ENCODE measurements around the gene NODAL.

NODAL gene

GRCh38 chr10:70479165-70479581, 37.7 kb upstream of the NODAL start (continued):
- TF ChIP-seq PRDM6 (tag by site-specific recombination; IDR thresholded peaks at IDR 0.05), result no peak
- TF ChIP-seq ZBTB48 (tag by site-specific recombination; IDR thresholded peaks at IDR 0.05), result peak; percentile 81
- no peak for TF ChIP-seq SCRT1 (tag by site-specific recombination; IDR thresholded peaks at IDR 0.05; ENCODE audit: borderline replicate concordance)
- TF ChIP-seq HOXA7 (CRISPR knock-in tag; IDR thresholded peaks at IDR 0.05; ENCODE audit: borderline replicate concordance), result no peak
- peak; percentile 67; the same call in 1 of the 2 replicates for TF ChIP-seq ZNF133 (tag by site-specific recombination; IDR thresholded peaks at IDR 0.05)
- TF ChIP-seq ZBTB17 (tag by site-specific recombination; IDR thresholded peaks at IDR 0.05), result no peak
- no peak for TF ChIP-seq ZNF26 (tag by site-specific recombination; IDR thresholded peaks at IDR 0.05)
- no peak for TF ChIP-seq ATF2 (tag by site-specific recombination; IDR thresholded peaks at IDR 0.05; ENCODE audit: low read depth)
- TF ChIP-seq ZNF214 (tag by site-specific recombination; IDR thresholded peaks at IDR 0.05; ENCODE audit: borderline replicate concordance), result no peak
- TF ChIP-seq, protein P1, sequence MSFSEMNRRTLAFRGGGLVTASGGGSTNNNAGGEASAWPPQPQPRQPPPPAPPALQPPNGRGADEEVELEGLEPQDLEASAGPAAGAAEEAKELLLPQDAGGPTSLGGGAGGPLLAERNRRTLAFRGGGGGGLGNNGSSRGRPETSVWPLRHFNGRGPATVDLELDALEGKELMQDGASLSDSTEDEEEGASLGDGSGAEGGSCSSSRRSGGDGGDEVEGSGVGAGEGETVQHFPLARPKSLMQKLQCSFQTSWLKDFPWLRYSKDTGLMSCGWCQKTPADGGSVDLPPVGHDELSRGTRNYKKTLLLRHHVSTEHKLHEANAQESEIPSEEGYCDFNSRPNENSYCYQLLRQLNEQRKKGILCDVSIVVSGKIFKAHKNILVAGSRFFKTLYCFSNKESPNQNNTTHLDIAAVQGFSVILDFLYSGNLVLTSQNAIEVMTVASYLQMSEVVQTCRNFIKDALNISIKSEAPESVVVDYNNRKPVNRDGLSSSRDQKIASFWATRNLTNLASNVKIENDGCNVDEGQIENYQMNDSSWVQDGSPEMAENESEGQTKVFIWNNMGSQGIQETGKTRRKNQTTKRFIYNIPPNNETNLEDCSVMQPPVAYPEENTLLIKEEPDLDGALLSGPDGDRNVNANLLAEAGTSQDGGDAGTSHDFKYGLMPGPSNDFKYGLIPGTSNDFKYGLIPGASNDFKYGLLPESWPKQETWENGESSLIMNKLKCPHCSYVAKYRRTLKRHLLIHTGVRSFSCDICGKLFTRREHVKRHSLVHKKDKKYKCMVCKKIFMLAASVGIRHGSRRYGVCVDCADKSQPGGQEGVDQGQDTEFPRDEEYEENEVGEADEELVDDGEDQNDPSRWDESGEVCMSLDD (tag by site-specific recombination; IDR thresholded peaks at IDR 0.05), result 0 out of 2 replicates have a peak, but pooled peaks have one; percentile 32
- no peak for TF ChIP-seq ZNF350 (tag by site-specific recombination; IDR thresholded peaks at IDR 0.05)
- no peak for TF ChIP-seq PRDM1 (tag by site-specific recombination; IDR thresholded peaks at IDR 0.05)
- TF ChIP-seq ZNF747 (tag by site-specific recombination; IDR thresholded peaks at IDR 0.05), result no peak
- TF ChIP-seq ZBTB7A (tag by site-specific recombination; IDR thresholded peaks at IDR 0.05; ENCODE audit: low read depth), result no peak
- no peak for TF ChIP-seq ZNF692 (tag by site-specific recombination; IDR thresholded peaks at IDR 0.05)
- no peak for TF ChIP-seq ZNF138 (tag by site-specific recombination; IDR thresholded peaks at IDR 0.05; ENCODE audit: borderline replicate concordance)
- peak; percentile 58; the same call in 1 of the 2 replicates for TF ChIP-seq CTCF (tag by site-specific recombination; IDR thresholded peaks at IDR 0.05)
- TF ChIP-seq, protein P2, sequence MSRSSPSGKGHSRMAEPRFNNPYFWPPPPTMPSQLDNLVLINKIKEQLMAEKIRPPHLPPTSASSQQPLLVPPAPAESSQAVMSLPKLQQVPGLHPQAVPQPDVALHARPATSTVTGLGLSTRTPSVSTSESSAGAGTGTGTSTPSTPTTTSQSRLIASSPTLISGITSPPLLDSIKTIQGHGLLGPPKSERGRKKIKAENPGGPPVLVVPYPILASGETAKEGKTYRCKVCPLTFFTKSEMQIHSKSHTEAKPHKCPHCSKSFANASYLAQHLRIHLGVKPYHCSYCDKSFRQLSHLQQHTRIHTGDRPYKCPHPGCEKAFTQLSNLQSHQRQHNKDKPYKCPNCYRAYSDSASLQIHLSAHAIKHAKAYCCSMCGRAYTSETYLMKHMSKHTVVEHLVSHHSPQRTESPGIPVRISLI (tag by site-specific recombination; IDR thresholded peaks at IDR 0.05), result no peak

All from HEK293 (cell line).